ENCODE measurements around the gene FAM72B.
"Not testable (repeated sequence)": the region's sequence is repeated elsewhere in the genome, so short reads cannot be mapped to it uniquely, and the experiment has no call there.

Gene FAM72B

GRCh38 chr1:121152788-121153187, 31.4 kb downstream of the FAM72B start:
- DNase-seq (ENCODE audit: low spot score) = not testable (repeated sequence)

- not testable (repeated sequence) for DNase-seq (ENCODE audit: low spot score)
Observed at GRCh38 chr1:121151294-121151693, 32.8 kb downstream of the FAM72B start.

DNA sequence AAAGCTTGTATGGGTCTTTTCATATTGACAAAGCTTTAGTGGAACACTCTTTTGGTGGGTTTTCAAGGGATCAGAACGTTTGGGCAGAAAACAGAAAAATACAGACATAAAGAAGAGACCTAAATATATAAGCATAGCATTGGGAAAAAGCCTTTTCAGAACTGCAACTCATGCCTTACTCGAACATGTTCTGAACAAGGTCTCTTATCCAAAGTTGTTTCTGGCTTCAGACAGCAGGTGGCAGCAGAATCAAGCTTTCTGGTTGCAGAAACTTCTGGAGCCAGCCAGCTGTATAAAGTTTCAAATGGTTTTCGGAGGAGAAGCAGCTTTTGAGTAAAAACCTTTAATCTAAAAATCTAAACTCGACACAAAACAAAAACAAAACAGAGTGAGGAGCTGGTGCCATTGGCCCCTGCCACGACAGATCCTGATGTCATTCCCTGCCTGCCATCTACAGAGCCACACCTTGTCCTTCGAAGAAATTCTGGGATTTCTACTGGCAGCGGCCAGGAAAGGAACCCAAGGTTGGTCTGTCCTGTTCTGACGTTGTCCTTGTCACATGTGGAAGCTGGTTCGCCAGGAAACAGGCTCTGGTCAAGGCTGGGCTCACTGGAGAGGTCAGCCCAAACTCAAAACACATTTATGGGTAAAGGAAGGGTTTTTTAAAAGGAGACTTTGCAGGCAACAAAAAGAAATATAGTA, 35.5 kb downstream of the FAM72B start:
- not testable (repeated sequence) for DNase-seq (ENCODE audit: low spot score)

GRCh38 chr1:121140393-121140792, 43.7 kb downstream of the FAM72B start:
- not testable (repeated sequence) for DNase-seq (ENCODE audit: low spot score)

GRCh38 chr1:121131494-121131893, 52.6 kb downstream of the FAM72B start:
- DNase-seq (ENCODE audit: low spot score) = not testable (repeated sequence)

GRCh38 chr1:121118480-121118824, 65.7 kb downstream of the FAM72B start:
- not testable (repeated sequence) for DNase-seq (ENCODE audit: low spot score)
